Epidermal melanocyte (primary cell): ENCODE data around the gene PDE2A.

Experiments used
- DNase-seq: peaks from one replicate; pipeline ENCODE4 v3.0.0; 2011; ENCODE audit warnings: low spot score; ENCODE audit not compliant: insufficient read length

PDE2A gene

GRCh38 chr11:72658989-72659640 is 15.1 kb downstream of the PDE2A start:
- DNase-seq, result no peak

GRCh38 chr11:72657411-72658100 is 16.7 kb downstream of the PDE2A start:
- DNase-seq, result no peak

DNA sequence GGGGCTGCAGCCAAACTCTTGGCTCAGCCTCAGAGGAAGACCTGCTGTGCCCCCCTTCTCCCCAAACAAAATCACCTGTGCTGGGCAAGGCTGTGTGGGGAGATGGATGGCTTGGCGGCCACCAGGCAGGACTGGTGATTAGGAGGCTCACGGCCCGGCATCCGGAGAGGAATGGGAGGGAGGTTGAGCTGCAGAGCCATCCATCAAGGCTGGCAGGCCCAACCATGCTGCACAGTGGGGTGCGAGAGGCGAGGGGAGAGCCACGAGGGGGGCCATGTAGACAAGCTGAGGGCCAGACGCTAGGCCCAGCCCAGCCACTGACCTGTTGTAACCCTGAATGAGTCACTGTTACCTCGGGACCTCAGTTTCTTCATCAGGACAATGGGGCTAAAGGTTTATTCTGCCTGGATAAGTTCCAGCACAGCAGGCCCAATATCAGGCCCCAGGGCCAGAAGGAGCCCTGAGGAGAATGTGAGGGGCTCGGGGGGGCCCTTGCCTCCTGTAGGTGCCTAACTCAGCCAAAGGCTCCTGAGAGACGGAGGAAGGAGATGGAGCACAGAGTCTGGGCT is 18.2 kb downstream of the PDE2A start:
- no peak for DNase-seq

- no peak for DNase-seq
These were observed 19.2 kb downstream of the PDE2A start for GRCh38 chr11:72655014-72655413.

- DNase-seq, result no peak
These were observed 20.6 kb downstream of the PDE2A start for GRCh38 chr11:72653649-72654048.

- no peak for DNase-seq
These were observed 21.2 kb downstream of the PDE2A start for GRCh38 chr11:72652873-72653630.

DNA sequence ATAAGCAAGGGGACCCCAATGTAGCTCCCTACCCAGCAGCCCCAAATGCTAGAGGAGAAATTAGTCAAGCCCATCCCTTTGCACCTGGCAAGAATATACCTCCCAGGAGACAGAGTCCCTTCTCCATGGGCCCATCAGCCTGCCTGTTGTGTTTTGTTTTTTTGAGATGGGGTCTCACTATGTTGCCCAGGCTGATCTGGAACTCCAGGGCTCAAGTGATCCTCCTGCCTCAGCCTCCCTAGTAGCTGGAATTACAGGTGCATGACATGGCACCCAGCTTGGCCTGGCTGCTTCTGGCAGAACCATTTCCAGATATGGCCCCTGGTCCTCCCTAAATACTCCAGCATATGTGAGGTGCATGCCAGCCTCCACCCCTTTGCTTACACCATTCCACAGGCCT is 22.1 kb downstream of the PDE2A start:
- DNase-seq, result no peak

GRCh38 chr11:72649215-72649976 is 24.8 kb downstream of the PDE2A start:
- no peak for DNase-seq

- no peak for DNase-seq
These were observed 25.7 kb downstream of the PDE2A start for GRCh38 chr11:72648384-72649136.

- DNase-seq, result no peak
These were observed 26.3 kb downstream of the PDE2A start for GRCh38 chr11:72647882-72648281.

- DNase-seq, result no peak
These were observed 27.8 kb downstream of the PDE2A start for GRCh38 chr11:72646472-72646871.

DNA sequence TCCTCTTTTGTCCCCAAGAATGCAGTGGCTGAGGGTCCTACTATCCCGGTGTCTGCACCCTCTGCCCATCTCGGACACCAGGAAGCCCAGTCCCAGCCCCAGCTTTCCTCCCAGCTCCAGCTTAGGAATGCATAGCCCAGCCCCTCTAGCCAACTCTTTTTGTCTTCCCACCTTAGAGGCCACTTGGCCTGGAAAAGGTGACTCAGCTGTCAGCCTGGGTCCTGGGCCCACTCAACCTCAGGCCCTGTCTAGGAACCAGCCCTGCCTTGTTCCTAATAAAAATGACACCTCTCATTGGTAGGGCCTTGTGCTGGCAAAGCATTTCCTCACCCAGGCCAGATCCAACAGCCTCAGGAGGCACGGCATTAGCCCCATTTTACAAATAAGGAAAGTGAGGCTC is 28.2 kb downstream of the PDE2A start:
- DNase-seq, result no peak

DNA sequence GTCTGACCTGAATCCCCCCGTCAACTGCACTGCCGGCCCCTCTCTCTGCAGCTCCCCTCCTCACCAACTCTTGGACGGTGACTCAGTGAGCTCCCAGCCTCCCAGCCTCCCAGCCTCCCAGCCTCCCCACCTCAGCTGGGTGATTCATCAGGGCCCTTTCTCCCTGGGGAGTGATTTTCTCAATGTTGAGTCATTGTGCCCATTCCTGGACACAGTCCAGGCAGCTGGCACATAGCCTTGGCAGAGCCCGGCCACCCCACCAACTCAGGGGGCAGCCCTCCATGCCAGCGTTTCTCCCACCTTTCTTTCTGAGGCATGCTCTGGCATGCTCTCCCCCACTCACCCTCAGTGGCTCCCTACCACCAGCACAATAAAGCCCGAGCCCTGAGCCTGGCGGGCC is 30.7 kb downstream of the PDE2A start:
- DNase-seq, result no peak

DNA sequence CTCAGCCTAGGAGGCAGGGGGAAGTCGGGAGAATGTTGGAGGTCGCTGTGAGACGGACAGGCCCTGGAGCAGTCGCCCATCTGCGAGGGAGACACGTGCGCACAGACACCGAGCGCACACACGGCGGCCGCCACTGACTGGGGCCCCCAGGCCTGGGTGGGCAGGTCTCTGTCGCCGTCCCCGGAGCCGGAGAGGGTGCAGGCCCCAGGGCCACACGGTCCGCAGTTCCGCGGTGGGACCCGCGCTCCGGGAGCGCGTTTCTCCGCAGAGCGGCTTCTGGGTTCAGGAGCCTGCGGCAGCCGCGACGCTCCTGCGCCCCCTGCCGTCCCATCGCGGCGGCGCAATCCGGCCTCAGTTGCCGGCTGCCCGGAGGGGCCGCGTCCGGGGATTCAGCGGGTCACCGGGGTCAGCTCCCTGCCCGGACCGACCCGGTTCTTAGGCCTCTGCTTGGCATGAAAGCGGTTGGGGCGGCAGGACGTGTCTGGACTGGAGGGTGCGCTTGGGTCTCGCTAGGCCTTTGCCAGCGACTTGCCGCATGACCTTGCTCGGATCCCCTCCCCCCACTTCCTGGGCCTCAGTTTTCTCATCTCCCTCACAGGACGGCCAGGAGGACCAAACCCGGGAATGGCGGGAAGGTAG is 31.2 kb downstream of the PDE2A start:
- peak; percentile 81 for DNase-seq

DNA sequence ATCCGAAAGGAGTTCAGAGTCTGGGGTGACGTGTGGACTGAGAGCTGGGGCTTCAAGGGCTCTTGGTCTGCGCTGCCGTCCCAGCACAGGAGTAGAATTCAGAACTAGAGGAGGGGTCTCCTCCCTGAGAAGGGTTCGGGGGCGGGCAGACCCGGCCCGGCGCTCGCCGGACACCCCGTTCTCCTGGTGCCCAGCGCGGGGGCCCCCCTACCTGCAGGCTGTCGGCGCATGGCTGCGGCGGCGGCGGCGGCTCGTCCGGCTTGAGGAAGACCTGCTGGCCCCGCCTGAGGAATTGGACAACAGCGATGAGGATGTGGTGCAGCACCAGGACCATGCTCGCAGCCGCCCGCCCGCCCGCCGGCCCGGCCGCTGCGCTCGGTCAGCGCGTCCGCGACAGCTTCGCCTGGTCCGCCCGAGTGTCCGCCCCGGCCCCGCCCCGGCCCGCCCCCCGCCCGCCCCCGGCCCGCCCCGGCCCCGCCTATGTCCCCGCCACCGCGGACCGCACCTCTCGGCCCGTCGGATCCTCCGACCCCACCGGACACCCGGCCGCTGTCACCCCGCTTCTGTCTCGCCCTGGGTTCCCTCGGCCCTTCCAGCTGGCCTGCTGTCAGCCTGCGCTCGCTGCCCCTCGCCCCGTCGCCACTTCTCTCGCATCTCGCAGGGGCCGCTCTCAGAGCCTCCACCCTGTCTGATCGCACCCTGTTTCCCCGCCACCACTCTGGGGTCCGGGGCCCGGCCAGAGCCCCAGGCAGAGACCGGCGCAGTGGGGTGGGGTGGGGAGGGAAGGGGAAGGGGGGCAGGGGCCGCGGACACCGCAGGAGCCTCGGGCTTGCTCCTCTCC is 32.0 kb downstream of the PDE2A start:
- peak; percentile 62 for DNase-seq

DNA sequence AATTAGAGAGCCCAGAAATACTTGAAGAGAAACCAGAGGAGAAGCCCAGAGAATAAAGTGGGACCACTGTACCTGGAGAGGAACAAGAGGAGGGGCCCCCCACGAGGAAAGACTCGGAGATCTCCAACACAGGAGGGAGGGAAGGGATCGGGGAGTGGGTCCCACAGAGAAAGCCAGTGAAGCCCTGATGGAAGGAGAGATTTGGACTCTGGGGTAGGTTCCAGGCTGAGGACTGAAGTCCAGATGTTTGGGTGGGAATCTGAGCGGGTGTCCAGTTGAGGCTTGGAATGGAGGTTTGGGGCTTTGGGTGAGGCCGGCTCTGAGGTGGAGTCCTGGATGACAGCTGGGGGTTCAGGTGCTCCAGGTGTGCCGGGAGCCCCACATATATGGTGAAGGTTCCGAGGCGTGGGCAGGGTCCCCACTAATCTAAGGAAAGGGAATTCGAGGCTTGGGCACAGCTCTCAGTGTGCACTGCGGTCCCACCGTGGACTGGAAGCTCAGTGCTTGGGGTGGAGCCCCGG is 32.6 kb downstream of the PDE2A start:
- no peak for DNase-seq

GRCh38 chr11:72639502-72640375 is 34.5 kb downstream of the PDE2A start:
- DNase-seq, result no peak

DNA sequence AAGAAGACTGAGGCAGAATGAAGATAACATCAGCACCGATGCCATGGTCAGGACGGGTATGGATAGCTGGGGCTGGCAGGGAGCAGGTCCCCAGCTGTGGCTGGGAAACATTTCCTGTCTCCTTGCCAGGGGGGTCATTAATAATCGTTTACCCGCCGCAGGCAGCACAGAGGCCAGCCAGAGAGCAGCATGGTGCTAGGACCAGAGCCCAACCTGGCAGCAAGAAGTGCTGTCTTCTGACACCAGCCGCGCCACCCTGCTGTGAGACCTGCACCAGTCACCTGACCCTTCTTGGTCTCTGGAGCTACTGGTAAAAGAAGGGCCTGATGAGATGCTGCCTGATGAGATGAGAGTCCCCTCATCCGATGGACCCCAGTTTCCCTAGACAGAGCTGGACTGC is 36.3 kb downstream of the PDE2A start:
- DNase-seq, result no peak
